Body of pancreas (tissue), 4 donors: ENCODE results near the gene SART1. TPM values are rescaled to one million over a fixed set of nuclear protein-coding genes. Genes with fewer than 3 reads are reported as not detected.

Experiments
- ATAC-seq: fragments of 150-250 bp; one replicate; pipeline ENCODE4 v1.9.1; 2016
- DNase-seq, 4 donors: peaks; one replicate each; pipeline ENCODE4 v3.0.0-alpha.2; 2019
- H3K27ac ChIP-seq, 4 donors: fragments of 200-600 bp; sonication (generic); 1 replicate in 3 of 4; 2 replicates in 1 of 4; pipeline versions ENCODE4 v1.5.1 to v1.6.1; 2016 to 2019; ENCODE audit warnings: mild to moderate bottlenecking in 1 of 4, mixed read lengths in 1 of 4, moderate library complexity in 1 of 4
- H3K27me3 ChIP-seq, 2 donors: fragments of 200-600 bp; sonication (generic); one replicate each; pipeline ENCODE4 v1.6.0; 2016; ENCODE audit warnings: mild to moderate bottlenecking in 1 of 2
- H3K36me3 ChIP-seq, 2 donors: fragments of 200-600 bp; sonication (generic); replicated peaks in 1 of 2; 2 replicates each; pipeline ENCODE4 v1.5.1; 2016; ENCODE audit warnings: low read depth in 2 of 2; ENCODE audit not compliant: insufficient read depth in 1 of 2
- H3K4me1 ChIP-seq: fragments of 200-600 bp; sonication (generic); one replicate; pipeline ENCODE4 v1.6.0; 2016
- H3K4me3 ChIP-seq, 2 donors: fragments of 200-600 bp; sonication (generic); 1 replicate in 1 of 2; 2 replicates in 1 of 2; pipeline ENCODE4 v1.5.1; 2016 to 2019
- H3K9me3 ChIP-seq, 3 donors: fragments of 200-600 bp; sonication (generic); 1 replicate in 2 of 3; 2 replicates in 1 of 3; pipeline ENCODE4 v1.5.1; 2016
- POLR2A ChIP-seq, 3 donors: fragments of 450-650 bp; IDR thresholded peaks; one replicate each; pipeline ENCODE4 v1.6.1; 2016; ENCODE audit warnings: antibody characterized with exemption in 3 of 3, mild to moderate bottlenecking in 2 of 3
- WGBS, 2 donors: methylation state at CpG; one replicate each; pipeline ENCODE4 v1.1.5; 2017; 5-methylcytosine and 5-hydroxymethylcytosine counted together
- intact Hi-C: fragments of 100-400 bp; cut with DNase I; formaldehyde crosslinking; loops from one replicate; pipeline ENCODE4 v1.15.1; 2023
- total RNA-seq, 2 donors: library from RNA; depleted of rRNA; stranded (reverse); fragments of >200 nt; gene quantifications; one replicate each; pipeline ENCODE4 v1.1.0, GENCODE V29; 2016
- TF ChIP-seq, protein P1 (sequence below), 7 experiments: fragments of 450-650 bp in 4 of 7; fragments of 200-600 bp in 3 of 7; sonication (generic) in 3 of 7; IDR thresholded peaks; one replicate each; pipeline ENCODE4 v1.5.1; 2016 to 2019; ENCODE audit warnings: antibody characterized with exemption in 7 of 7

SART1 gene
- total RNA-seq, 2 donors from 2014 or later: 27.5 to 60.6 TPM

DNA sequence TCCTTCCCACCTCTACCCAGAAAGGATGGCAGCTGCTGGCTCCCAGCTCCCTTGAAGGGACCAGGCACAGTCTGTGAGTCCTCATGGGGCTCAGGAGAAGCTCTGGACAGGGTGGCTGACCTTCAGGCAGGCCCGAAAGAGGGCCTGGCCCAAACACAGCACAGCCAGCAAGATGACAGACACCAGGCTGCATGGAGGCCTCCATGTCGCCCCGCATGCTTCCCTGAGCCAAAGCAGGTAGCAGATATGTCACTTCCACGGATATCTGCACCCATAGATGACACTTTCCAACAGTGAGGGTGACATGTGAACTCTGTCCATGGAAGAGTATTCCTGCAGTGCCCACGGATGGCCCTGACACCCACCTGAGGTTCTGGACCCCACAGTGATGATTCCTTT is 22.1 kb downstream of the SART1 start:
- H3K4me3 ChIP-seq: no peak overlapping the region
- H3K36me3 ChIP-seq: no peaks in the 10 kb centered on the region
- TF ChIP-seq POLR2A (IDR thresholded peaks at IDR 0.05): no peak
- TF ChIP-seq, protein P1, sequence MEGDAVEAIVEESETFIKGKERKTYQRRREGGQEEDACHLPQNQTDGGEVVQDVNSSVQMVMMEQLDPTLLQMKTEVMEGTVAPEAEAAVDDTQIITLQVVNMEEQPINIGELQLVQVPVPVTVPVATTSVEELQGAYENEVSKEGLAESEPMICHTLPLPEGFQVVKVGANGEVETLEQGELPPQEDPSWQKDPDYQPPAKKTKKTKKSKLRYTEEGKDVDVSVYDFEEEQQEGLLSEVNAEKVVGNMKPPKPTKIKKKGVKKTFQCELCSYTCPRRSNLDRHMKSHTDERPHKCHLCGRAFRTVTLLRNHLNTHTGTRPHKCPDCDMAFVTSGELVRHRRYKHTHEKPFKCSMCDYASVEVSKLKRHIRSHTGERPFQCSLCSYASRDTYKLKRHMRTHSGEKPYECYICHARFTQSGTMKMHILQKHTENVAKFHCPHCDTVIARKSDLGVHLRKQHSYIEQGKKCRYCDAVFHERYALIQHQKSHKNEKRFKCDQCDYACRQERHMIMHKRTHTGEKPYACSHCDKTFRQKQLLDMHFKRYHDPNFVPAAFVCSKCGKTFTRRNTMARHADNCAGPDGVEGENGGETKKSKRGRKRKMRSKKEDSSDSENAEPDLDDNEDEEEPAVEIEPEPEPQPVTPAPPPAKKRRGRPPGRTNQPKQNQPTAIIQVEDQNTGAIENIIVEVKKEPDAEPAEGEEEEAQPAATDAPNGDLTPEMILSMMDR (IDR thresholded peaks at IDR 0.05): no peak
- H3K27ac ChIP-seq: peak overlapping the region in 1 of 4 donors; percentile 9
- intact Hi-C loops: loop anchor here (5.0 kb wide), 1 partner anchor 101 kb away; no protein-coding TSS in a partner anchor
- no peaks in the 10 kb centered on the region for H3K4me1 ChIP-seq
- no peaks in the 10 kb centered on the region for H3K27me3 ChIP-seq
- ATAC-seq (no peak), DNase-seq (no peak)
- 75% methylated on average over 5 of the region's 5 CpGs; no CpG with 5 or more reads in 1 of the 2 donors for WGBS, 2 donors
- no peaks in the 10 kb centered on the region for H3K9me3 ChIP-seq

DNA sequence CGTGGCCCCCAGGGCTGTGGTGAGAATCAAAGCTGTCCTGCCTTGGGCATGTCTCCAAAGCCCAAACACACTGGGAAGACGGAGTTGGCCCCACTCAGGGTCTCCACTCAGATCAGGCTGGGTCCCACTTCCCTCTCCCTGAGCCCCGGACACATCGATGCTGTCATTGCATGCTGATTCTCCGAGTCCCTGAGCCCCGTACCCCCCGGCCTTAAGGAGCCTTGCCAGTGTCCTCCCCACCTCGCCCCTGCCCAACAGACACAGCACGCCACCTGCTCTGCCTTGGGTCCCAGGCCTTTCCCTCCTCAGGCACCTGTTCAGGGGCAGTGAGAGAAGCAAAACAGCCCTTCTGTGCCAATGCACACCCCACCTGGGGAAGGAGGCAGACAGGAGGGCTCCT is 25.8 kb downstream of the SART1 start:
- DNase-seq: no peak
- TF ChIP-seq, protein P1 (IDR thresholded peaks at IDR 0.05): no peak
- TF ChIP-seq POLR2A (IDR thresholded peaks at IDR 0.05): no peak
- Histone ChIP-seq H3K4me3 (no peak overlapping the region), H3K27me3 (no peaks in the 10 kb centered on the region), H3K4me1 (peaks cover 5% of the 10 kb centered on the region), H3K36me3 (no peaks in the 10 kb centered on the region), H3K9me3 (no peaks in the 10 kb centered on the region), H3K27ac (no peak overlapping the region)
- 46 to 70% methylated on average over 8 to 9 of the region's 9 CpGs for WGBS, 2 donors
- no peak for ATAC-seq
- intact Hi-C loops: no loop called here

DNA sequence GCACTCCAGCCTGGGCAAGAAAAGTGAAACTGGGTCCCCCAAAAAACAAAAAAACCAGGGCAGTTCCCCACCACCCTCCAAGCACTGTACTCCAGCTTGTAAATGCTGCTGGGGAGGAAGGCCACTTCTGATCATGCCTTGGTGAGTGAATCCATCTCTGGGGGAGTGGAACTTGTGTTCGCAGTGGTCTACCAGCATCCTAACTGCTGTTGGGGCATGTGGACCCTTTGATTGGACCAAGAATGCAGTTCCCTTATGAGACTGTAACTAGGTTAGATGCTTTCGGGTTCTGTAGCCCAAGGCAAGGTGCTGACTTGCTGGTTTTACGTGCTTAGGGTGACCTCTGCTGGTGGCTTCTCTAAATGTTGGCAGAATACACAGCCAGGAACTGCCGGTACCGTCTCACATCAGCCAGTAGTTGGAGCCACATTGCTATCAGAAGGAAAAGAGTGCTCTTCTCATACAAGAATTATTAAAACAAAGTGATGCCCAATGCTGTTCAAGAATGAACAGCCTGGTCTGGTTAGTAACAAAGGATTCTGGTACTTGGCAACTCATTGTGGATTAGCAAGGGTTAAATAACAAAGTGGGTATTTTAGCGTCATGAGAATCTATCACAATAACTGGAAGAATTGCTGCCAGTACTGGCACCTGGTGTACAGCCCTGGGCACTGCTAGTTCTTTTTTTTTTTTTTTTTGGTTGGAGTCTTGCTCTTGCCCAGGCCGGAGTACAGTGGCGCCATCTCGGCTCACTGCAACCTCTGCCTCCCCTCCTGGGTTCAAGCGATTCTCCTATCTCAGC is 27.5 kb downstream of the SART1 start:
- intact Hi-C loops: no loop called here
- peak overlapping the region in 2 of 4 donors; percentile 27 to 36 for H3K27ac ChIP-seq

DNA sequence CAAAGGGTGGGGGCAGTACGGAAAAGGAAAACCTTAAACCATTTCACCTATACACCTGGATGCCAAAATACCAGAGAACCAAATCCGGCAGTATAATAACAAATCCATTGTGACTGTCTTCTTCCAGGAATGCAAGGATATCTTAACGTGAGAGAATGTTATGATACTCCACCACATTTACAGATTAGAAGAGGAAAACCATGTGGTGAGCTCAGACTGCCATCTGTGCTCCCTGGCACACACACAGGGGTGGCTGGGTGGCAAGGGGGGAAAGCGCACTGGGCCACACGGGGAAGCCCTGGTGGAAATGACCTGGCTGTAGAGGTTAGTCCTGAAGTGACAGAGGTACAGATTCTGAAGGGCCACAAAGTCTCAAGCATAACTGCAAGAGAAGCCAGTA is 30.5 kb downstream of the SART1 start:
- H3K4me3 ChIP-seq: no peak overlapping the region
- no peak overlapping the region for H3K27ac ChIP-seq
- no peaks in the 10 kb centered on the region for H3K36me3 ChIP-seq
- WGBS, 2 donors: 67 to 75% methylated on average over 5 of the region's 5 CpGs
- intact Hi-C loops: loop anchor here (5.0 kb wide), 1 partner anchor 290 kb away; no protein-coding TSS in a partner anchor
- ATAC-seq (no peak), DNase-seq (no peak)
- no peaks in the 10 kb centered on the region for H3K9me3 ChIP-seq
- H3K27me3 ChIP-seq: no peaks in the 10 kb centered on the region
- H3K4me1 ChIP-seq: peaks cover 5% of the 10 kb centered on the region
- TF ChIP-seq POLR2A (IDR thresholded peaks at IDR 0.05): no peak
- TF ChIP-seq, protein P1 (IDR thresholded peaks at IDR 0.05): no peak

More for the DNA sequence above, 27.5 kb downstream of the SART1 start:
- Histone ChIP-seq H3K27me3 (no peaks in the 10 kb centered on the region), H3K4me3 (no peak overlapping the region), H3K36me3 (no peaks in the 10 kb centered on the region), H3K4me1 (peaks cover 5% of the 10 kb centered on the region), H3K9me3 (no peaks in the 10 kb centered on the region)
- ATAC-seq (peak; percentile 99), DNase-seq (peak; percentile 94 to 97 (median 95))
- no peak for TF ChIP-seq POLR2A (IDR thresholded peaks at IDR 0.05)
- TF ChIP-seq, protein P1 (IDR thresholded peaks at IDR 0.05): peak; percentile 86 to 100 (median 99)
- WGBS, 2 donors: 10% methylated on average over 8 to 10 of the region's 10 CpGs
